ENCODE data around the gene RTEL1. TPM values are rescaled to one million over a fixed set of nuclear protein-coding genes. Genes with fewer than 3 reads are reported as not detected.

RTEL1 gene
- total RNA-seq, 1 experiment from 2014 or later, result 58.0 TPM

DNA sequence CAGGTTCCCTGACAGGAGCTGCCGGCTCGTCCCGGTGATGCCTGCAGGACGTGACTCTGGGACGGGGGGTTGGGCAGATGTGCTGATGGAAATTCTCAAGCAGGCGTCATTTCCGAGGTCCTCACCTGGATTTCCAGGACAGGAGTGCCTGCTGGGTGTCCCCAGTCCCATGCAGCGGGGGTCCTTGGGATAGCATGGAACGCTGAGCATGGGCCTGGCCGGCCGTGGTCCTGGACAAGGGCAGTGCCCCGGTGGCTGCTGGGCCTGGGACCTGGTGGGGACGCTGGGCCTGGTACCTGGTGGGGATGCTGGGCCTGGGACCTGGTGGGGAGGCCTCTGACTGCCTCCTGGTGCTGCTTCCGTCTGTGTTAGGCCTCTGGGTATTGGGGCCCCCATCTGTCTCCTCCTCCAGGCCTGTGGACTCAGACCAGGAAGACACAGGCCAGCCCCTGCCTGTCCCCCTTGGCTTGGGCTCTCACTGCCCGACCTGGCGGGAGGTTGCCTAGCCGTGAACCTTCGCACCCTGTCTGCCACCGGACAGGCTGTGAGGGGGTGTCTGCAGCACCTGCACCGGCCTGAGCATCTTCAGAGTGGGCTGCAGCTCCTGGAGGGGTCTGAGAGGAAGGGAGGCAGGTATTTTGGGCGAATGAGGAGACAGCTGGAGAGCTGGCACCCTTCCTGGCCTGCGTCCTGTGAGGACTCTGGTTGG, 6.2 kb downstream of the RTEL1 start:
- ATAC-seq (no peak), DNase-seq (ENCODE audit: low read depth, low spot score) (no peak)
- intact Hi-C loops (cut with micrococcal nuclease), result no loop called here
- RAD21 ChIA-PET (ENCODE audit: low non-redundant PET in 1 of 2, low total read pairs in 2 of 2, uncharacterized antibody in 2 of 2, unreplicated experiment in 2 of 2), result no interaction called here
- H3K27me3 ChIP-seq (ENCODE audit: insufficient read depth, low read length), result no peaks in the 10 kb centered on the region
- CTCF ChIA-PET, result no interaction called here
- H3K4me1 ChIP-seq (ENCODE audit: control insufficient read depth in 1 of 2, insufficient read depth in 2 of 2, low read length in 2 of 2), result peaks cover 5 to 6% of the 10 kb centered on the region in 2 experiments
- no peak overlapping the region for H2AFZ ChIP-seq (ENCODE audit: low read depth, low read length, poor library complexity, severe bottlenecking)
- POLR2A ChIA-PET, result no interaction called here
- no peak overlapping the region; the same call in 1 of the 2 replicates for H3K27ac ChIP-seq (ENCODE audit: low read depth, low read length)
- no peaks in the 10 kb centered on the region for H3K9me3 ChIP-seq (ENCODE audit: control insufficient read depth in 1 of 2, insufficient read depth in 1 of 2, low read depth in 1 of 2, low read length in 2 of 2)
- no peak overlapping the region for H3K4me2 ChIP-seq (ENCODE audit: low read length)
- H4K20me1 ChIP-seq (ENCODE audit: insufficient read depth), result no peaks in the 10 kb centered on the region
- H3K36me3 ChIP-seq (ENCODE audit: control insufficient read depth in 1 of 2, insufficient read depth in 2 of 2, low read length in 2 of 2), result peaks cover 21 to 49% of the 10 kb centered on the region in 2 experiments
- H3K9me2 ChIP-seq (ENCODE audit: insufficient read depth), result no peaks in the 10 kb centered on the region
- peaks cover 52% of the 10 kb centered on the region for H3K79me2 ChIP-seq (ENCODE audit: insufficient read depth, low read length)
- no TSS peak for BruUV-seq (replicated peaks)
- no peak overlapping the region for H3K4me3 ChIP-seq (replicated peaks in 1 of 2; ENCODE audit: low read depth in 1 of 2, low read length in 2 of 2)
- TF ChIP-seq SRF (IDR thresholded peaks at IDR 0.05; ENCODE audit: low read depth), result no peak
- TF ChIP-seq, protein P1, sequence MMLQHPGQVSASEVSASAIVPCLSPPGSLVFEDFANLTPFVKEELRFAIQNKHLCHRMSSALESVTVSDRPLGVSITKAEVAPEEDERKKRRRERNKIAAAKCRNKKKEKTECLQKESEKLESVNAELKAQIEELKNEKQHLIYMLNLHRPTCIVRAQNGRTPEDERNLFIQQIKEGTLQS (IDR thresholded peaks at IDR 0.05), result no peak
- H3K9ac ChIP-seq (ENCODE audit: low read length), result no peak overlapping the region

DNA sequence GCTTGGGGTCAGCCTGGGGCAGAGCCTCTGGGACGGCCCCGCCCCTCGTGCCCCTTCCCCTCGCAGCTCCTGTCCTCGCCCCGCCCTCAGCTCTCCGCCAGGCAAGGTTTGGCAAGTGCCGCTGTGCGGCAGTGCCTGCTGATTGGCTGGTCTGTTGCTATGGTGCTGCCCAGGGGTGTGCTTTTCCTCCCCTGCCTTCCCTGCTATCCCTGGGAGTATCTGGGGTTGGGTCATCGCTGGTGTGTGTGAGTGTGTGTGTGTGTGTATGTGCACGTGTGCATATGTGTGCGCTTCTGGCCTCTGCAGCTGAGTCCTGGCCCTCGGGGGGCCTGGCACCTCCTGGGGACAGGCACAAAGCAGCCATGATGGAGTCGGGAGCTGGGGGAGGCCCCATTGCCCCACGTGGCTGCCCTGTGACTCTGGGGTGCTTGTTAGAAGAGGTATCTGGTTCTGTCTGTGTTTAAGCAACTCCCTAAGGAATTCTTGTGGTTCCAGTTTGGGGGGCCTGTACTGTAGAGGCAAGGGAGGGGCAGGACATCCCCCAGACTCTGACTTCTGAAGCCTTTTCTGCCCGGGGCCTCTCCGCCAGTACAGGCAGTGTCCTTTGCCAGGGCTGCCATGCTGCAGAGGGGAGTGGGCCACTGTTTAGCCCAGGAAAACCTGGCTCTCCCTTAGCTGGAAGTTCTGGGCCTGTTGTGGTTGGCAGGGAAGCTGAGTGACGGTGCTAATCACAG, 6.9 kb downstream of the RTEL1 start:
- H3K9me3 ChIP-seq (ENCODE audit: control insufficient read depth in 1 of 2, insufficient read depth in 1 of 2, low read depth in 1 of 2, low read length in 2 of 2), result no peaks in the 10 kb centered on the region
- ChIA-PET RAD21 (ENCODE audit: low non-redundant PET in 1 of 2, low total read pairs in 2 of 2, uncharacterized antibody in 2 of 2, unreplicated experiment in 2 of 2) (no interaction called here), POLR2A (no interaction called here), CTCF (no interaction called here)
- DNase-seq (ENCODE audit: low read depth, low spot score) (no peak), ATAC-seq (peak; percentile 67)
- H3K27ac ChIP-seq (ENCODE audit: low read depth, low read length), result no peak overlapping the region; the same call in 1 of the 2 replicates
- H3K4me3 ChIP-seq (replicated peaks in 1 of 2; ENCODE audit: low read depth in 1 of 2, low read length in 2 of 2), result no peak overlapping the region
- no peaks in the 10 kb centered on the region for H3K9me2 ChIP-seq (ENCODE audit: insufficient read depth)
- no peak overlapping the region for H2AFZ ChIP-seq (ENCODE audit: low read depth, low read length, poor library complexity, severe bottlenecking)
- no peak overlapping the region for H3K4me2 ChIP-seq (ENCODE audit: low read length)
- peaks cover 46% of the 10 kb centered on the region for H3K79me2 ChIP-seq (ENCODE audit: insufficient read depth, low read length)
- H3K36me3 ChIP-seq (ENCODE audit: control insufficient read depth in 1 of 2, insufficient read depth in 2 of 2, low read length in 2 of 2), result peaks cover 21 to 51% of the 10 kb centered on the region in 2 experiments
- intact Hi-C loops (cut with micrococcal nuclease), result no loop called here
- H3K4me1 ChIP-seq (ENCODE audit: control insufficient read depth in 1 of 2, insufficient read depth in 2 of 2, low read length in 2 of 2), result no peaks in the 10 kb centered on the region
- no peak overlapping the region for H3K9ac ChIP-seq (ENCODE audit: low read length)
- H4K20me1 ChIP-seq (ENCODE audit: insufficient read depth), result no peaks in the 10 kb centered on the region
- no TSS peak for BruUV-seq (replicated peaks)
- H3K27me3 ChIP-seq (ENCODE audit: insufficient read depth, low read length), result no peaks in the 10 kb centered on the region
- TF ChIP-seq EGR1 (IDR thresholded peaks at IDR 0.05; ENCODE audit: low read depth) (no peak), JUND (IDR thresholded peaks at IDR 0.05) (no peak), ELF1 (IDR thresholded peaks at IDR 0.05; ENCODE audit: borderline replicate concordance, low read depth) (no peak), CBX3 (IDR thresholded peaks at IDR 0.05; ENCODE audit: low read depth) (no peak), SRF (IDR thresholded peaks at IDR 0.05; ENCODE audit: low read depth) (no peak), TCF7L2 (IDR thresholded peaks at IDR 0.05; ENCODE audit: borderline replicate concordance, extremely low read depth, insufficient read depth, insufficient read length) (no peak), CEBPB (IDR thresholded peaks at IDR 0.05; ENCODE audit: low read depth) (no peak), POLR2A (IDR thresholded peaks at IDR 0.05; ENCODE audit: borderline replicate concordance, extremely low read depth, insufficient read depth, insufficient read length) (no peak), EZH2phosphoT487 (IDR thresholded peaks at IDR 0.05; ENCODE audit: borderline replicate concordance) (no peak)
- TF ChIP-seq, protein P1 (IDR thresholded peaks at IDR 0.05), result no peak
- TF ChIP-seq, protein P2, sequence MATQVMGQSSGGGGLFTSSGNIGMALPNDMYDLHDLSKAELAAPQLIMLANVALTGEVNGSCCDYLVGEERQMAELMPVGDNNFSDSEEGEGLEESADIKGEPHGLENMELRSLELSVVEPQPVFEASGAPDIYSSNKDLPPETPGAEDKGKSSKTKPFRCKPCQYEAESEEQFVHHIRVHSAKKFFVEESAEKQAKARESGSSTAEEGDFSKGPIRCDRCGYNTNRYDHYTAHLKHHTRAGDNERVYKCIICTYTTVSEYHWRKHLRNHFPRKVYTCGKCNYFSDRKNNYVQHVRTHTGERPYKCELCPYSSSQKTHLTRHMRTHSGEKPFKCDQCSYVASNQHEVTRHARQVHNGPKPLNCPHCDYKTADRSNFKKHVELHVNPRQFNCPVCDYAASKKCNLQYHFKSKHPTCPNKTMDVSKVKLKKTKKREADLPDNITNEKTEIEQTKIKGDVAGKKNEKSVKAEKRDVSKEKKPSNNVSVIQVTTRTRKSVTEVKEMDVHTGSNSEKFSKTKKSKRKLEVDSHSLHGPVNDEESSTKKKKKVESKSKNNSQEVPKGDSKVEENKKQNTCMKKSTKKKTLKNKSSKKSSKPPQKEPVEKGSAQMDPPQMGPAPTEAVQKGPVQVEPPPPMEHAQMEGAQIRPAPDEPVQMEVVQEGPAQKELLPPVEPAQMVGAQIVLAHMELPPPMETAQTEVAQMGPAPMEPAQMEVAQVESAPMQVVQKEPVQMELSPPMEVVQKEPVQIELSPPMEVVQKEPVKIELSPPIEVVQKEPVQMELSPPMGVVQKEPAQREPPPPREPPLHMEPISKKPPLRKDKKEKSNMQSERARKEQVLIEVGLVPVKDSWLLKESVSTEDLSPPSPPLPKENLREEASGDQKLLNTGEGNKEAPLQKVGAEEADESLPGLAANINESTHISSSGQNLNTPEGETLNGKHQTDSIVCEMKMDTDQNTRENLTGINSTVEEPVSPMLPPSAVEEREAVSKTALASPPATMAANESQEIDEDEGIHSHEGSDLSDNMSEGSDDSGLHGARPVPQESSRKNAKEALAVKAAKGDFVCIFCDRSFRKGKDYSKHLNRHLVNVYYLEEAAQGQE (IDR thresholded peaks at IDR 0.05; ENCODE audit: low read depth), result no peak
- TF ChIP-seq, protein P3, sequence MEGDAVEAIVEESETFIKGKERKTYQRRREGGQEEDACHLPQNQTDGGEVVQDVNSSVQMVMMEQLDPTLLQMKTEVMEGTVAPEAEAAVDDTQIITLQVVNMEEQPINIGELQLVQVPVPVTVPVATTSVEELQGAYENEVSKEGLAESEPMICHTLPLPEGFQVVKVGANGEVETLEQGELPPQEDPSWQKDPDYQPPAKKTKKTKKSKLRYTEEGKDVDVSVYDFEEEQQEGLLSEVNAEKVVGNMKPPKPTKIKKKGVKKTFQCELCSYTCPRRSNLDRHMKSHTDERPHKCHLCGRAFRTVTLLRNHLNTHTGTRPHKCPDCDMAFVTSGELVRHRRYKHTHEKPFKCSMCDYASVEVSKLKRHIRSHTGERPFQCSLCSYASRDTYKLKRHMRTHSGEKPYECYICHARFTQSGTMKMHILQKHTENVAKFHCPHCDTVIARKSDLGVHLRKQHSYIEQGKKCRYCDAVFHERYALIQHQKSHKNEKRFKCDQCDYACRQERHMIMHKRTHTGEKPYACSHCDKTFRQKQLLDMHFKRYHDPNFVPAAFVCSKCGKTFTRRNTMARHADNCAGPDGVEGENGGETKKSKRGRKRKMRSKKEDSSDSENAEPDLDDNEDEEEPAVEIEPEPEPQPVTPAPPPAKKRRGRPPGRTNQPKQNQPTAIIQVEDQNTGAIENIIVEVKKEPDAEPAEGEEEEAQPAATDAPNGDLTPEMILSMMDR (IDR thresholded peaks at IDR 0.05 in 2 of 3, conservative IDR thresholded peaks at IDR 0.05 in 1 of 3; ENCODE audit: borderline replicate concordance in 1 of 3, insufficient read depth in 1 of 3, low read depth in 2 of 3, low read length in 2 of 3), result no peak

Data from HCT116 (cell line).